ENCODE results near the gene SMOC2.

The SMOC2 gene

GRCh38 chr6:168632694-168633093 is 191.7 kb downstream of the SMOC2 start:
- Histone ChIP-seq H3K27me3 (ENCODE audit: control insufficient read depth in 5 of 5, insufficient read depth in 4 of 5, low read length in 5 of 5) (no peaks in the 10 kb centered on the region), H3K4me3 (ENCODE audit: low read depth in 1 of 5, low read length in 5 of 5) (no peak overlapping the region), H3K4me1 (ENCODE audit: control insufficient read depth in 5 of 5, insufficient read depth in 5 of 5, low read length in 5 of 5) (no peaks in the 10 kb centered on the region), H3K9me3 (ENCODE audit: control insufficient read depth in 5 of 5, low read length in 5 of 5) (peaks cover 0 to 5% (median 0%) of the 10 kb centered on the region in 5 donors), H3K27ac (ENCODE audit: low read depth, low read length) (no peak overlapping the region), H3K36me3 (ENCODE audit: control insufficient read depth in 5 of 5, insufficient read depth in 5 of 5, low read length in 5 of 5) (no peaks in the 10 kb centered on the region), H3K9ac (ENCODE audit: low read length in 5 of 5) (no peak overlapping the region)

- H3K4me1 ChIP-seq (ENCODE audit: control insufficient read depth in 5 of 5, insufficient read depth in 5 of 5, low read length in 5 of 5): peaks cover 0 to 14% (median 5%) of the 10 kb centered on the region in 5 donors
- H3K9me3 ChIP-seq (ENCODE audit: control insufficient read depth in 5 of 5, low read length in 5 of 5): peaks cover 0 to 5% (median 0%) of the 10 kb centered on the region in 5 donors
- no peaks in the 10 kb centered on the region for H3K36me3 ChIP-seq (ENCODE audit: control insufficient read depth in 5 of 5, insufficient read depth in 5 of 5, low read length in 5 of 5)
- no peaks in the 10 kb centered on the region for H3K27me3 ChIP-seq (ENCODE audit: control insufficient read depth in 5 of 5, insufficient read depth in 4 of 5, low read length in 5 of 5)
- H3K9ac ChIP-seq (ENCODE audit: low read length in 5 of 5): no peak overlapping the region
- H3K4me3 ChIP-seq (ENCODE audit: low read depth in 1 of 5, low read length in 5 of 5): no peak overlapping the region
- H3K27ac ChIP-seq (ENCODE audit: low read depth, low read length): no peak overlapping the region
Observed at GRCh38 chr6:168634541-168635328, 193.8 kb downstream of the SMOC2 start.

GRCh38 chr6:168636147-168637004 is 195.4 kb downstream of the SMOC2 start:
- Histone ChIP-seq H3K27ac (ENCODE audit: low read depth, low read length) (no peak overlapping the region), H3K4me1 (ENCODE audit: control insufficient read depth in 5 of 5, insufficient read depth in 5 of 5, low read length in 5 of 5) (peaks cover 0 to 30% (median 17%) of the 10 kb centered on the region in 5 donors), H3K9me3 (ENCODE audit: control insufficient read depth in 5 of 5, low read length in 5 of 5) (peaks cover 0 to 5% (median 0%) of the 10 kb centered on the region in 5 donors), H3K9ac (ENCODE audit: low read length in 5 of 5) (no peak overlapping the region), H3K27me3 (ENCODE audit: control insufficient read depth in 5 of 5, insufficient read depth in 4 of 5, low read length in 5 of 5) (no peaks in the 10 kb centered on the region), H3K4me3 (ENCODE audit: low read depth in 1 of 5, low read length in 5 of 5) (no peak overlapping the region), H3K36me3 (ENCODE audit: control insufficient read depth in 5 of 5, insufficient read depth in 5 of 5, low read length in 5 of 5) (no peaks in the 10 kb centered on the region)

- Histone ChIP-seq H3K4me3 (ENCODE audit: low read depth in 1 of 5, low read length in 5 of 5) (no peak overlapping the region), H3K4me1 (ENCODE audit: control insufficient read depth in 5 of 5, insufficient read depth in 5 of 5, low read length in 5 of 5) (peaks cover 0 to 35% (median 21%) of the 10 kb centered on the region in 5 donors), H3K9ac (ENCODE audit: low read length in 5 of 5) (no peak overlapping the region), H3K36me3 (ENCODE audit: control insufficient read depth in 5 of 5, insufficient read depth in 5 of 5, low read length in 5 of 5) (no peaks in the 10 kb centered on the region), H3K27ac (ENCODE audit: low read depth, low read length) (no peak overlapping the region), H3K27me3 (ENCODE audit: control insufficient read depth in 5 of 5, insufficient read depth in 4 of 5, low read length in 5 of 5) (no peaks in the 10 kb centered on the region), H3K9me3 (ENCODE audit: control insufficient read depth in 5 of 5, low read length in 5 of 5) (peaks cover 0 to 5% (median 0%) of the 10 kb centered on the region in 5 donors)
Observed at GRCh38 chr6:168637834-168638233, 196.8 kb downstream of the SMOC2 start.

GRCh38 chr6:168638468-168639271 is 197.7 kb downstream of the SMOC2 start:
- Histone ChIP-seq H3K4me1 (ENCODE audit: control insufficient read depth in 5 of 5, insufficient read depth in 5 of 5, low read length in 5 of 5) (peaks cover 0 to 35% (median 21%) of the 10 kb centered on the region in 5 donors), H3K4me3 (ENCODE audit: low read depth in 1 of 5, low read length in 5 of 5) (peak overlapping the region in 2 of 5 donors; percentile 32 to 42), H3K27me3 (ENCODE audit: control insufficient read depth in 5 of 5, insufficient read depth in 4 of 5, low read length in 5 of 5) (no peaks in the 10 kb centered on the region), H3K9me3 (ENCODE audit: control insufficient read depth in 5 of 5, low read length in 5 of 5) (peaks cover 0 to 5% (median 0%) of the 10 kb centered on the region in 5 donors), H3K9ac (ENCODE audit: low read length in 5 of 5) (no peak overlapping the region), H3K36me3 (ENCODE audit: control insufficient read depth in 5 of 5, insufficient read depth in 5 of 5, low read length in 5 of 5) (no peaks in the 10 kb centered on the region), H3K27ac (ENCODE audit: low read depth, low read length) (no peak overlapping the region)

- no peak overlapping the region for H3K27ac ChIP-seq (ENCODE audit: low read depth, low read length)
- no peak overlapping the region for H3K4me3 ChIP-seq (ENCODE audit: low read depth in 1 of 5, low read length in 5 of 5)
- no peaks in the 10 kb centered on the region for H3K27me3 ChIP-seq (ENCODE audit: control insufficient read depth in 5 of 5, insufficient read depth in 4 of 5, low read length in 5 of 5)
- H3K36me3 ChIP-seq (ENCODE audit: control insufficient read depth in 5 of 5, insufficient read depth in 5 of 5, low read length in 5 of 5): no peaks in the 10 kb centered on the region
- peaks cover 0 to 35% (median 21%) of the 10 kb centered on the region in 5 donors for H3K4me1 ChIP-seq (ENCODE audit: control insufficient read depth in 5 of 5, insufficient read depth in 5 of 5, low read length in 5 of 5)
- H3K9ac ChIP-seq (ENCODE audit: low read length in 5 of 5): no peak overlapping the region
- H3K9me3 ChIP-seq (ENCODE audit: control insufficient read depth in 5 of 5, low read length in 5 of 5): no peaks in the 10 kb centered on the region
Observed at GRCh38 chr6:168640181-168640580, 199.2 kb downstream of the SMOC2 start.

- Histone ChIP-seq H3K36me3 (ENCODE audit: control insufficient read depth in 5 of 5, insufficient read depth in 5 of 5, low read length in 5 of 5) (no peaks in the 10 kb centered on the region), H3K9ac (ENCODE audit: low read length in 5 of 5) (no peak overlapping the region), H3K27ac (ENCODE audit: low read depth, low read length) (no peak overlapping the region), H3K9me3 (ENCODE audit: control insufficient read depth in 5 of 5, low read length in 5 of 5) (no peaks in the 10 kb centered on the region), H3K4me1 (ENCODE audit: control insufficient read depth in 5 of 5, insufficient read depth in 5 of 5, low read length in 5 of 5) (peaks cover 0 to 35% (median 21%) of the 10 kb centered on the region in 5 donors), H3K27me3 (ENCODE audit: control insufficient read depth in 5 of 5, insufficient read depth in 4 of 5, low read length in 5 of 5) (no peaks in the 10 kb centered on the region), H3K4me3 (ENCODE audit: low read depth in 1 of 5, low read length in 5 of 5) (no peak overlapping the region)
Observed at GRCh38 chr6:168640768-168641167, 199.8 kb downstream of the SMOC2 start.

GRCh38 chr6:168641446-168641845 is 200.5 kb downstream of the SMOC2 start:
- Histone ChIP-seq H3K9me3 (ENCODE audit: control insufficient read depth in 5 of 5, low read length in 5 of 5) (no peaks in the 10 kb centered on the region), H3K4me3 (ENCODE audit: low read depth in 1 of 5, low read length in 5 of 5) (no peak overlapping the region), H3K27ac (ENCODE audit: low read depth, low read length) (no peak overlapping the region), H3K9ac (ENCODE audit: low read length in 5 of 5) (no peak overlapping the region), H3K4me1 (ENCODE audit: control insufficient read depth in 5 of 5, insufficient read depth in 5 of 5, low read length in 5 of 5) (peaks cover 0 to 35% (median 21%) of the 10 kb centered on the region in 5 donors), H3K27me3 (ENCODE audit: control insufficient read depth in 5 of 5, insufficient read depth in 4 of 5, low read length in 5 of 5) (no peaks in the 10 kb centered on the region), H3K36me3 (ENCODE audit: control insufficient read depth in 5 of 5, insufficient read depth in 5 of 5, low read length in 5 of 5) (no peaks in the 10 kb centered on the region)

GRCh38 chr6:168643401-168643800 is 202.4 kb downstream of the SMOC2 start:
- H3K27me3 ChIP-seq (ENCODE audit: control insufficient read depth in 5 of 5, insufficient read depth in 4 of 5, low read length in 5 of 5): no peaks in the 10 kb centered on the region
- no peak overlapping the region for H3K9ac ChIP-seq (ENCODE audit: low read length in 5 of 5)
- H3K4me1 ChIP-seq (ENCODE audit: control insufficient read depth in 5 of 5, insufficient read depth in 5 of 5, low read length in 5 of 5): peaks cover 0 to 40% (median 25%) of the 10 kb centered on the region in 5 donors
- H3K4me3 ChIP-seq (ENCODE audit: low read depth in 1 of 5, low read length in 5 of 5): no peak overlapping the region
- no peaks in the 10 kb centered on the region for H3K9me3 ChIP-seq (ENCODE audit: control insufficient read depth in 5 of 5, low read length in 5 of 5)
- H3K27ac ChIP-seq (ENCODE audit: low read depth, low read length): no peak overlapping the region
- H3K36me3 ChIP-seq (ENCODE audit: control insufficient read depth in 5 of 5, insufficient read depth in 5 of 5, low read length in 5 of 5): no peaks in the 10 kb centered on the region
